ENCODE measurements around the gene CARD14.

GRCh38 chr17:80202197-80202596 is 32.4 kb downstream of the CARD14 start:
- no peak for TF ChIP-seq CTCF (conservative IDR thresholded peaks at IDR 0.05; ENCODE audit: low read depth in 2 of 2)
- TF ChIP-seq EZH2 (IDR thresholded peaks at IDR 0.05; ENCODE audit: low read depth, unreplicated experiment): no peak
- no peak for TF ChIP-seq POLR2AphosphoS5 (IDR thresholded peaks at IDR 0.05; ENCODE audit: low read depth)
- TF ChIP-seq REST (IDR thresholded peaks at IDR 0.05; ENCODE audit: unreplicated experiment): no peak
- TF ChIP-seq EZH2phosphoT487 (IDR thresholded peaks at IDR 0.05; ENCODE audit: unreplicated experiment): no peak
- TF ChIP-seq NANOG (IDR thresholded peaks at IDR 0.05; ENCODE audit: borderline replicate concordance): no peak
- TF ChIP-seq STAT1 (IDR thresholded peaks at IDR 0.05; ENCODE audit: unreplicated experiment): no peak
- TF ChIP-seq ZNF114 (CRISPR knock-in tag; IDR thresholded peaks at IDR 0.05): no peak
- TF ChIP-seq ETS1 (IDR thresholded peaks at IDR 0.05): no peak
